Heart left ventricle (tissue), 13 donors: ENCODE measurements around the gene SEMA3E.

Source experiments
- CTCF ChIP-seq, 12 donors: fragments of 200-600 bp; sonication (generic) in 4 of 12; IDR thresholded peaks; one replicate each; pipeline versions ENCODE4 v1.5.0 to v1.8.0; 2018 to 2022; ENCODE audit warnings: antibody characterized with exemption in 12 of 12, mild to moderate bottlenecking in 5 of 12
- POLR2A ChIP-seq, 2 donors: fragments of 450-650 bp; IDR thresholded peaks; one replicate each; pipeline ENCODE4 v1.6.1; 2017; ENCODE audit warnings: antibody characterized with exemption in 2 of 2, mild to moderate bottlenecking in 2 of 2, moderate library complexity in 2 of 2
- donor health status: ischemic (EF 13 %, LVEDD 7.1; RV severe dilation, severe dysfunction).
- donor health status: DM: no; HTN: yes; CAD: no.
- donor health status: DM: no; HTN: no; CAD: no.
- donor health status: ischemic (EF 25% LVEDD 6.9; RV normal size, moderate dysfunction).
- donor health status: ischemic (EF 25% LVEDD 5.7; RV mildly dilated, moderate dysfunction).
- donor health status: ischemic (EF 35%, LVEDD 5.7; RV mildly dilated, moderate dysfunction).
- donor health status: nonischemic (EF 11% LVEDD 7.7; RV severe dilation, severe dysfunction).
- donor health status: DM: yes; HTN: yes; CAD: no.
- donor health status: PGD.
- donor health status: ischemic (EF 29% LVEDD 5.4; RV normal size, mild dysfunction).
- donor health status: nonischemic (EF 23%, LVEDD 6.1; RV moderate dilation, normal function).

DNA sequence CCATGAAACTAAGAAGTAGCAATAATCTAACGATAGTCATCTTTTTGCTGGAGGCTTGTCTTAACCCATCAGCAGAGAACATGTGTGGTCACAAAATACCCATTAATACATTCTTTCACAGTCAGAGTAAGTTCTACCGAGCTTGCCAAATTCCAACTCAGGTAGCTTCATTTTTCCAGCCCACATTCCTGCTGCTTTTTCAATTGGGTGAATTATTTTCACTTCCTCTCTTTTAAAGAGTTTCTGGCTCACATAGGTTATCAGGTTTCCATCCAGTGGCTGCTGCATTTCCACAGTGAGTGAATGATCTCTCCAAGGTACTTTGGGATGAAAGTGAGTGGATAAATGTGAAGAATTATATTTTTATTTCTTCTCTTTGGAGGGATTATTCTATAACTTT is 233.1 kb downstream of the SEMA3E start:
- TF ChIP-seq CTCF (IDR thresholded peaks at IDR 0.05) (no peak), POLR2A (IDR thresholded peaks at IDR 0.05) (no peak)
